Measurements from ENCODE around the gene EPHA6. TPM values are rescaled to one million over a fixed set of nuclear protein-coding genes. Genes with fewer than 3 reads are reported as not detected.

EPHA6 gene
- total and polyA plus RNA-seq, 10 of the 15 experiments (the other 5 are each of a cell fraction or from before 2014, with no cell fraction given), result not detected

DNA sequence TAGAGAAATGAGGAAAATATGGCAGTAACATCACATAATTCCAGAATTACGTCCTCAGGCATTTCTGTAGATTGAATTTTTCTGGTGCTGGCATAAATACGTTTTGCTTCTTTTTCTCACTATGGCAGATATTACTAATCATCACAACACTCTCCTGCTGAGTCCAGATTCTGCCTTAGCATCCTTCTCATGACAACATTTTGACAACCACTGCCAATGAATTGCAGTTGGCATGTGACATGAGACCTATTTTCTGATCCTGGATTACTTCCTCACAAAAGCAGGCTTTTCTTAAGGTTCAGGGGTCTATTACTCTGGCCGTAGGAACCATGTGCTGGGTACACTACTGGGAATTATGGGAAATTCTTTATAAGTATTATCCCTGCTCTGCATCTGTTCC, 927.6 kb downstream of the EPHA6 start (continued):
- TF ChIP-seq, protein P1, sequence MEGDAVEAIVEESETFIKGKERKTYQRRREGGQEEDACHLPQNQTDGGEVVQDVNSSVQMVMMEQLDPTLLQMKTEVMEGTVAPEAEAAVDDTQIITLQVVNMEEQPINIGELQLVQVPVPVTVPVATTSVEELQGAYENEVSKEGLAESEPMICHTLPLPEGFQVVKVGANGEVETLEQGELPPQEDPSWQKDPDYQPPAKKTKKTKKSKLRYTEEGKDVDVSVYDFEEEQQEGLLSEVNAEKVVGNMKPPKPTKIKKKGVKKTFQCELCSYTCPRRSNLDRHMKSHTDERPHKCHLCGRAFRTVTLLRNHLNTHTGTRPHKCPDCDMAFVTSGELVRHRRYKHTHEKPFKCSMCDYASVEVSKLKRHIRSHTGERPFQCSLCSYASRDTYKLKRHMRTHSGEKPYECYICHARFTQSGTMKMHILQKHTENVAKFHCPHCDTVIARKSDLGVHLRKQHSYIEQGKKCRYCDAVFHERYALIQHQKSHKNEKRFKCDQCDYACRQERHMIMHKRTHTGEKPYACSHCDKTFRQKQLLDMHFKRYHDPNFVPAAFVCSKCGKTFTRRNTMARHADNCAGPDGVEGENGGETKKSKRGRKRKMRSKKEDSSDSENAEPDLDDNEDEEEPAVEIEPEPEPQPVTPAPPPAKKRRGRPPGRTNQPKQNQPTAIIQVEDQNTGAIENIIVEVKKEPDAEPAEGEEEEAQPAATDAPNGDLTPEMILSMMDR (IDR thresholded peaks at IDR 0.05 in 2 of 3, conservative IDR thresholded peaks at IDR 0.05 in 1 of 3; ENCODE audit: control insufficient read depth in 2 of 3, extremely low read depth in 1 of 3, insufficient read depth in 1 of 3, low read depth in 3 of 3, low read length in 3 of 3), result no peak
- TF ChIP-seq MXI1 (IDR thresholded peaks at IDR 0.05; ENCODE audit: low read depth, low read length) (no peak), YY1 (IDR thresholded peaks at IDR 0.05; ENCODE audit: low read depth, low read length) (no peak), RAD51 (IDR thresholded peaks at IDR 0.05) (no peak), SMC3 (IDR thresholded peaks at IDR 0.05; ENCODE audit: borderline replicate concordance, low read length) (no peak), IKZF1 (conservative IDR thresholded peaks at IDR 0.05) (no peak), ZNF217 (IDR thresholded peaks at IDR 0.05) (no peak), EED (IDR thresholded peaks at IDR 0.05; ENCODE audit: low read depth) (no peak)

DNA sequence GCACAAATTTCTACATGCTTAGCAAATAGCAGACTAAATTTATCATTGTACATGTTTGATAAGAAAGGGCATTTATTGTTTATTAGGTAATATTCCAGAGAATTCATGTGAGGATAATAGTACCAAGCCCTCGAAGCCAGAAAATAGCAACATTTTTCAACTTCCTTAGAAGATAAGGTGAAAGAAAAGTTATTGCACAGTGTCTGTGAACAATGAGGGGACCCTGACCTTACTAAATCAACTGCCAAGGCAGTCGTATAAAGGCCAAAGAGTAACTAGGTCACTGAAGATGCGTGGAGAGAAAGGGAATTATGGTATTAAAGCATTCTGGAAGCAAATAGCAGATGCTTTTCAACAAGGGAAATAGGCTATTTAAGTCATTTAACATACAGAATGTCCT, 929.9 kb downstream of the EPHA6 start:
- RAD21 ChIA-PET (ENCODE audit: unreplicated experiment), result no interaction called here
- H3K36me3 ChIP-seq (ENCODE audit: control insufficient read depth in 2 of 2, insufficient read depth in 2 of 2, low read length in 1 of 2), result no peaks in the 10 kb centered on the region
- H3K9me3 ChIP-seq (replicated peaks; ENCODE audit: control insufficient read depth, insufficient read depth, low read length), result no peaks in the 10 kb centered on the region
- DNase-seq (ENCODE audit: low read depth, low spot score) (no peak), FAIRE-seq (no peak), ATAC-seq (no peak)
- H3K27ac ChIP-seq (ENCODE audit: control insufficient read depth, insufficient read depth), result no peak overlapping the region
- H3K4me2 ChIP-seq (ENCODE audit: control insufficient read depth, insufficient read depth), result no peak overlapping the region
- intact Hi-C loops (cut with micrococcal nuclease; ENCODE audit: unreplicated experiment) (no loop called here), in situ Hi-C loops (cut with MboI) (no loop called here)
- H3K79me2 ChIP-seq (ENCODE audit: control insufficient read depth, insufficient read depth, low read length), result no peaks in the 10 kb centered on the region
- SMC1A ChIA-PET (ENCODE audit: uncharacterized antibody, unreplicated experiment), result no interaction called here
- no peak overlapping the region for H3K9ac ChIP-seq (ENCODE audit: control insufficient read depth, insufficient read depth, low read length)
- no peak overlapping the region for H3K4me3 ChIP-seq
- no peaks in the 10 kb centered on the region for H3K4me1 ChIP-seq (ENCODE audit: control insufficient read depth, insufficient read depth, low read length)
- TF ChIP-seq JUNB (IDR thresholded peaks at IDR 0.05) (no peak), NBN (IDR thresholded peaks at IDR 0.05) (no peak)
- no peaks in the 10 kb centered on the region for H4K20me1 ChIP-seq (ENCODE audit: control insufficient read depth, insufficient read depth)
- BruUV-seq (replicated peaks), result no TSS peak
- CTCF ChIA-PET, result interaction anchor here (1.0 kb wide), 1 partner anchor 61 kb away, joined by 3 read pairs; no protein-coding TSS in a partner anchor
- whole genome bisulfite sequencing (ENCODE audit: insufficient coverage, insufficient replicate concordance, low lambda C conversion rate, missing lambda C conversion rate), result 12% methylated on average over 3 of the region's 3 CpGs
- H2AFZ ChIP-seq (ENCODE audit: control insufficient read depth, low read depth, low read length), result no peak overlapping the region
- H3K27me3 ChIP-seq (replicated peaks in 1 of 2; ENCODE audit: control insufficient read depth in 2 of 2, insufficient read depth in 2 of 2, low read length in 1 of 2), result no peaks in the 10 kb centered on the region
- POLR2A ChIA-PET, result no interaction called here

Data from GM12878 (cell line).